GM18517 (cell line): ENCODE measurements around the gene DDN.

Source experiments
- ATAC-seq: cut with Tn5 transposase; IDR thresholded peaks from one replicate; pipeline ENCODE4 v1.9.1; 2021; ENCODE audit warnings: mild to moderate bottlenecking, moderate library complexity; ENCODE audit not compliant: unreplicated experiment

Gene DDN

DNA sequence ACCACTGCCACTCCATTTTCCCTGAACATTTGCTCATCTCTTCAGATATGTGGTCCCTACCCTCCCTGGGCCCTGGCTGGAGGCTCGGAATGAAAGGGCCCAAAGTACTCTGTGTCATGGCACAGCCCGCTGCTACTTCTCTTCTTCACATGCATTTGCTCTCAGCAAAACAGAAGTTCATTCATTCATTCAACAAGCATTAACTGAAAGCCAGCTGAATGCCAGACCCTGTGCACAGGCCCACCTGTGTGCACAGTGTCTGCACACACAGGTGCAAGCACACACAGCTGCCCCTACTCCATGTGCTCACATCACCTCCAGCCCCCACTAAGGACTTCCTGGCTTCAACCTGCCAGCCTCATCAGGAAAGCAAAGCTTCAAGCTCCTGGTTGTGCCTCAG lies 13.3 kb downstream of the DDN start:
- ATAC-seq: no peak

DNA sequence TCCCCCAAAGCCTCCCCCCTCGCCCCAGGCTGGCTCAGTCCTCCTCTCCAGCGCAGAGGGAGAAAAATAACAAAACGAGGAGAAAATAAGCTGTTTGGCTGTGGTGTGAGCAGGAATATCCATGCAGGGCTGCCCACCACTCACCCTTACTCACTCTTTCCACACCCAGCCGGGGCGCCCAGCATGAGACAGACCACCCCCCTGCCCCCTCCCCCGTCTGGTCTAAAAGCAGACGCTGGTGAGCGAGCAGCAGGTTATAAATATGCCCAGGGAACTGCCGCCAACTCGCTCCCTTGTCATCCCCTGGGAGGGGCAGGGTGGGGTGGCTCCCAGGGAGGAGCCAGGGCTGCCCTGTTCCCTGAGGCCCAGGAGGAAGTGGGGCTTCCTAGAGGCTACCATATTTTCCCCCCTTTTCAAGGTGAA lies 13.7 kb downstream of the DDN start:
- ATAC-seq: no peak

DNA sequence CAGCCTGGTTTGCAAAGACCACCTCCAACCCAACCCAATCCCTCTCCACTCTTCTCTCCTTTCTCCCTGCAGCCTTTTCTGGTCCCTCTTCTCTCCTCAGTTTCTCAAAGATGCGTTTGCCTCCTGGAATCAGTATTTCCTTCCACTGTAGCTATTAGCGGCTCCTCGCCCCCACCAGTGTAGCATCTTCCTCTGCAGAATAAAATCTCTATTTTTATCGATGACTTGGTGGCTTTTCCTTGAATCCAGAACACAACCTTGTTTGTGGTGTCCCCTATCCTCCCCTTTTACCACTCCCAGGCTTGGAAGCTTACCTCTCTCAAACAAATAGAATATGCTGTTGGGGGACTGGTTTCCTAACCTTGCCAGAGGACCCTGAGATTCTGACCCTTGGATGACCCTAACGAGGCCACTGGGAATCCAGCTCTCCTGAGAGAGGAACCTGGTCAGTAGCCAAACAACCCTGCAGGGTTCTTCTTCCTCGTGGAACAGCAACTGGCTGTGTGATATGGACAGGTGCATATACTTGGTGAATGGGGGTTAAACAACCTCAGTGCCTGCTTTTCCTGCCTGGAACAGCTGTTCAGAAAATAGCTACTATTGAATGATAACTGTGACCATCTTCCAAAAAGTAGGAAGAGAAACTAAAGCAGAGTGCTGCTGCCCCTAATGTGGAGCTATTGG lies 16.6 kb downstream of the DDN start:
- ATAC-seq: no peak

DNA sequence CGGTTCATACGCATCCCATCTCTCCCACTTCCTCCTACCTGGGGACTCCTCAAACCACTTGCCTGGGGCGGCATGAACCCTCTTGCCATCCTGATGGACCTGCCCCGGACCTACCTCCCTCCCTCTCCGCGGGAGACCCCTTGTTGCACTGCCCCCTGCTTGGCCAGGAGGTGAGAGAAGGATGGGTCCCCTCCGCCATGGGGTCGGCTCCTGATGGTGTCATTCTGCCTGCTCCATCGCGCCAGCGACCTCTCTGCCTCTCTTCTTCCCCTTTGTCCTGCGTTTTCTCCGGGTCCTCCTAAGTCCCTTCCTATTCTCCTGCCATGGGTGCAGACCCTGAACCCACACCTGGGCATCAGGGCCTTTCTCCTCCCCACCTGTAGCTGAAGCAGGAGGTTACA lies 17.4 kb downstream of the DDN start:
- ATAC-seq: no peak

DNA sequence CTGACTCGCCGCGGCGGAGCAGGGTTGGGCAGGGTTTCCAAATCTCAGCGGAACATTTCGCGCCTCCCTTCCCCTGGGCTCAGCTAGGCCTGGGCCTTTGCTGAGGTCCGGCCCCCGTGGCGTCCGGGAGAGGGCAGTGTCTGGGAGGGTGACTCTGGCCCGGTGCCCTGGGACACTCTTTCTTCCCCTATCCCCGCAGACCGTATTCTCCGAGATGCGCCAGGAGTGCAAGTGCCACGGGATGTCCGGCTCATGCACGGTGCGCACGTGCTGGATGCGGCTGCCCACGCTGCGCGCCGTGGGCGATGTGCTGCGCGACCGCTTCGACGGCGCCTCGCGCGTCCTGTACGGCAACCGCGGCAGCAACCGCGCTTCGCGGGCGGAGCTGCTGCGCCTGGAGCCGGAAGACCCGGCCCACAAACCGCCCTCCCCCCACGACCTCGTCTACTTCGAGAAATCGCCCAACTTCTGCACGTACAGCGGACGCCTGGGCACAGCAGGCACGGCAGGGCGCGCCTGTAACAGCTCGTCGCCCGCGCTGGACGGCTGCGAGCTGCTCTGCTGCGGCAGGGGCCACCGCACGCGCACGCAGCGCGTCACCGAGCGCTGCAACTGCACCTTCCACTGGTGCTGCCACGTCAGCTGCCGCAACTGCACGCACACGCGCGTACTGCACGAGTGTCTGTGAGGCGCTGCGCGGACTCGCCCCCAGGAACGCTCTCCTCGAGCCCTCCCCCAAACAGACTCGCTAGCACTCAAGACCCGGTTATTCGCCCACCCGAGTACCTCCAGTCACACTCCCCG lies 18.0 kb downstream of the DDN start:
- ATAC-seq: no peak

DNA sequence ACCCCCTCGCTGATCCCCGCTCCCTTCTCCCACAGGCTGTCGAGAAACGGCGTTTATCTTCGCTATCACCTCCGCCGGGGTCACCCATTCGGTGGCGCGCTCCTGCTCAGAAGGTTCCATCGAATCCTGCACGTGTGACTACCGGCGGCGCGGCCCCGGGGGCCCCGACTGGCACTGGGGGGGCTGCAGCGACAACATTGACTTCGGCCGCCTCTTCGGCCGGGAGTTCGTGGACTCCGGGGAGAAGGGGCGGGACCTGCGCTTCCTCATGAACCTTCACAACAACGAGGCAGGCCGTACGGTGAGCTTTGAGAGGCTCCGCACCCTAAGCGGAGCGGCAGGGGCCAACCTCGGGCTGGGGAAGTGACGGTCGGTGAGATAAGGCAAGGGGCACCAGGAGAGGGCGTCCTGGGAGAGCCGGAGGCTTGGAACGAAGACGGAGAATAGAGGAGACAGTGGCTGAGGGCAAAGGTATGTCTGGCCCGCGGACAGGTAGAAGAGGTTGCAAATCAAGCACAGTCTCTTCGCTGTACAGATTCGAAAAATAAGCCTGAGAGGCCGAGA lies 18.7 kb downstream of the DDN start:
- ATAC-seq: no peak

DNA sequence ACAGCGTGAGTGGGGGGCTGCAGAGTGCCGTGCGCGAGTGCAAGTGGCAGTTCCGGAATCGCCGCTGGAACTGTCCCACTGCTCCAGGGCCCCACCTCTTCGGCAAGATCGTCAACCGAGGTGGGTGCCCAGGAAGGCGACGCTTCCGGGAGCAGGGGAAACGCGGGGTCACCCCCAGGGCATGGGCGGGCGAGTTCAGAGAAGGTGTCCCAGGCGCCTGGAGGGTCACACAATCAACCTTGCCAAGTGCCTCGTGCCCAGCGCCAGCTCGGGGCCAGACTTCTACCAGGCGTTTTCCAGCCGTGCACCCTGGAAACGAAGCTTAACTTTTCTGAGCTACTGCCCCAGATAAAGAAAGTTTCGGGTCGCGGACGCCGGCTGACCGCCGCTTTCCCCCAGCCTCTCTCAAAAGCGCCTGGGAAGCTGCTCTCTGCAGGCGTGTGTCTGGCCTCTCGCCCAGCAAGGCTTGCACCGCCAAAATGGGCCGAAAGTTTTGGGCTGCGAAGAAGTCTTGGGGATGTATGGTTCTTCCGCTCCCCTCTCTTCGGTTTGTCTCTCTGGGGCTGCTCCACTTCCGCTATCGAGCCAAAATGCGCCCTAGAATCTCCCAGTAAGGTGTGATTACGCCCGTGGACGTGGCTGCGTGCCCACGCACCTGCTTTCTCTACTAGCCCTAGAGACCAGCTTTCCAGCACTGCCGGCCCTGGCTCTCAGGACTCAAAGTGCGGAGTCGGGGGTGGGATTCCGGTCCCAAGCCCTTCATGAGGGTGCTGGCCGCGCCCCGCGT lies 19.4 kb downstream of the DDN start:
- ATAC-seq: no peak

DNA sequence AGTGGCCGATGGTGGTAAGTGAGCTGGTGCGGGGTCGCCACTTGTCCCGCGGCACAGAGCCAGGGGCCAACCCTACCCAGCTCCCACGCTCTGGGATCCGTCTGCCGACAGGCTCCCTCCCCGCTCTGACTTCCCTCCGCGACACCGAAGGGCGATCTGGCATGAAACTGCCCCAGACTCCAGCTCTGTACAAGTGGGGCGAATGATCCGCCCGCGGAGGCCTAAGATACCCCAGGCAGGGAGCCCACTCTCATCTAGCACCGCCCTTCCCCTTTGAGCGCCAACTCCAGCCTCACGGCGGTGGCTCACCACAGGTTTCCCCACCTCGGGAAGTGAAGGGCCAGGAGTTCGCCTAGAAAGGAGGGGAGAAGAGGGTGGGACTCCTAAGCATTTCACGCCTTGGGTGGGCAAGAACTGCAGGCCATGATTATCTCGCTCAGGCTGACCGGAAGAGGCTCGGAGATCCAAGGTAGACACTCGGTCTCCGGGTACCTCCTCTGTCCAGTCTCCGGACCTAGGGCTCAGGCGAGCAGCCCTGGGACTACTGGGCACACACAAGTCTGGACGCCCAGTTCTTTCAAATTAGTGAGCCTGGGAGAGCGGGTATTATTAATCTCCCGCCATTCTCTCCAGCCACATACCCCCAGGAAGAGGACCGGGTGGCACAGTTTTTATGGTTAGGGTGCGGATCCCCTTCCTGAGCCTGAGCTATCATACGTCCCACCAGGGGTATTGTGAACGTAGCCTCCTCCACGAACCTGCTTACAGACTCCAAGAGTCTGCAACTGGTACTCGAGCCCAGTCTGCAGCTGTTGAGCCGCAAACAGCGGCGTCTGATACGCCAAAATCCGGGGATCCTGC lies 20.2 kb downstream of the DDN start:
- ATAC-seq: no peak

DNA sequence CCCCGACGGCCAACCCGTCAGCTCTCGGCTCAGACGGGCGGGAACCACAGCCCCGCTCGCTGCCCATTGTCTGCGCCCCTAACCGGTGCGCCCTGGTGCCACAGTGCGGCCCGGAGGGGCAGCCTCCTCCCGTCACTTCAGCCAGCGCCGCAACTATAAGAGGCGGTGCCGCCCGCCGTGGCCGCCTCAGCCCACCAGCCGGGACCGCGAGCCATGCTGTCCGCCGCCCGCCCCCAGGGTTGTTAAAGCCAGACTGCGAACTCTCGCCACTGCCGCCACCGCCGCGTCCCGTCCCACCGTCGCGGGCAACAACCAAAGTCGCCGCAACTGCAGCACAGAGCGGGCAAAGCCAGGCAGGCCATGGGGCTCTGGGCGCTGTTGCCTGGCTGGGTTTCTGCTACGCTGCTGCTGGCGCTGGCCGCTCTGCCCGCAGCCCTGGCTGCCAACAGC lies 20.9 kb downstream of the DDN start, which contains the start of gene WNT1:
Gene WNT1 (plus strand): TSS at position 32 of the 450 bp plus-strand sequence. CDS start 329 bp downstream, at position 361.
- ATAC-seq: no peak

DNA sequence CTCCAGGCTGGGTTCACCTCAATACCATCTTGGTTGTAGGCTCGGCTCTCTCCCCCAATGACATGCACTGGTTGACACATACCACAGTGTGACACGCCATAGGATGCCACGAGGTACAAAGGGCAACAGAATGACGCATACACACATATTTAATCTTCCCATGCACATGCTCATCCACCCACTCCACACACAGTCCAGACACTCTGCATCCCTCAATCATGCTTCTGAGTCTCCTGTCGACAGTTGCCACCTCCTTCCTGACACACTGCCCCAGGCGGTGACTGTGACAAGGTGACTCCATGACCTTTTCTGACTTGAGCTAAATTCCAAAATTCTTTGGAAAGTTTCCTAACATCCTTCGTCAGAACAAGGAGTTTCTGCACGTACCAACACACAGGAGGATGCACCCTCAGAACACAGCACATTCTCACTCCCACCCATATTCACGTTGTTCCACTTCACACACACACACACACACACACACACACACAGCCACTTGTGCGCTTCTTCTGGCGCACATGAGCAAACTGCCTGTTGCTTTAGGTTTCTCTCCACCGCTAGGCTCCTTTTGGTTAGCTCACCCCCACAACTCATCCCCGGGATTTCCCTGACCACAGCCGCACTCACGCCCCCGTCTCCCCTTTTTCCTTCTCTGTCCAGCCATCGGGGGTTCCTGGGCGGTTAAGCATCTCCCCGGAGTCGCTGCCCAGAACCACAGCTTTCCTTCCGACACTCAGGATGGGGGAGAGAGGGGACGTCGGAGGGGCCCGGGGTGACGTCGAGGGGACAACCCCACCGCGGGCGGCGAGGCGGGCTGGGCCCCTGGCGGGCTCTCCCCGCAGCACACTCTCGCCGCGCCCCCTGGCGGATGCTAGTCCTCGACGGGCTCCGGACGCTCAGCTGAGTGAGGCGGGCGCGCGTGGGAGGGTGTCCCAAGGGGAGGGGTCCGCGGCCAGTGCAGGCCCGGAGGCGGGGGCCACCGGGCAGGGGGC lies 21.6 kb downstream of the DDN start:
- no peak for ATAC-seq

DNA sequence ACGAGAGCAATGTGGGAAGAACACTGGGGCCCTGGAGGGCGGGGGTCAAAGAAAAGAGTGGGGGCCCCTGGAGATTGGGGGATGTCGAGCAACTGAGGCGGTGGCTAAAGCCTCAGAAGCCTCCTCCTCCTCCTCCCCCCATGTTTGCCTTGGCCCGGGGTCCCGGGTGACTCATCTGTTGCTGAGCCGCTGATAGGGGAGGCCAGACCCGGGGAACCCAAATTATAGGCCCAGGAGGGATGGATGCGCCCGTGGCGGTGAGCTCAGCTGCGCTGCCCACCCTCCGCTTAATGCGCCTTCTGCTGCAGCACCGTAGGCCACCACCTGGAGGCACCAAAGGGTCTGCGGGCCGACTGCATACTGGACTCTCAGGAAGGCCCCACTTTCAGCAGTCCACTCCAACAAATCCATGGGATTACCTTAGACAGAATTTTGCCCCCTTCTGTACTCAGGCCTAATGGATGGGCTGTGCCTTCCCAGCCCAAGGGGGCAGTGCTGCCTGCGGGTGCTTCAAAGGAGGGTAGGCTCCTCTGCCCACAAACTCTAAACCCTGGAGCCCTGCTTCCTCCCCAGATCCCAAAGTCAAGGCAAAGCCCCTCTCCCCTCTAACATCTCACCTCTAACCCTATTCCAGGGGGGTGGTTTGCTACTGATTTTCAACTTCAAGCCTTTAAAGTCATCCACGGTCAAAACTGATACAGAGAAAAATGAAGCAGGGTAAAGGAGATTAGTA lies 25.1 kb downstream of the DDN start:
- no peak for ATAC-seq

DNA sequence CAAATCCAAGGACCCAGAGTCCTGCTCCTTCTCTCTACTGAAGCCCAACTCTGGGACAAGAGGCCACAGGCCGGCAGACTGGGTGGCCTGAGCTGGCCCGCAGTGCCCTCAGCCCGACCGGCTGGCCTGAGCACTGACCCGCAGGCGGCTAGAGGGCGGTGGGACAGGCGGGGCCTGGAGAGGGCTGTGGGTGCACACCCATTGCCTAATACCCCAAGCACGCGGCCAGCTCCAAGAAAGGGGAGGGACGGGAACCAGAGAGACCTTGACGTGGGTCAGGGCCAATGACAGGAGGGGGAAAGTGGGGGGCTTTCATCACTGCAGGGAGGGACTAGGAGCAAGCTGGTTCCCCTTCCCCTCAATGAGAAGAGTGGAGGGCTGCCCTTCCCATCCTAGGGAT lies 25.6 kb downstream of the DDN start:
- ATAC-seq: no peak

DNA sequence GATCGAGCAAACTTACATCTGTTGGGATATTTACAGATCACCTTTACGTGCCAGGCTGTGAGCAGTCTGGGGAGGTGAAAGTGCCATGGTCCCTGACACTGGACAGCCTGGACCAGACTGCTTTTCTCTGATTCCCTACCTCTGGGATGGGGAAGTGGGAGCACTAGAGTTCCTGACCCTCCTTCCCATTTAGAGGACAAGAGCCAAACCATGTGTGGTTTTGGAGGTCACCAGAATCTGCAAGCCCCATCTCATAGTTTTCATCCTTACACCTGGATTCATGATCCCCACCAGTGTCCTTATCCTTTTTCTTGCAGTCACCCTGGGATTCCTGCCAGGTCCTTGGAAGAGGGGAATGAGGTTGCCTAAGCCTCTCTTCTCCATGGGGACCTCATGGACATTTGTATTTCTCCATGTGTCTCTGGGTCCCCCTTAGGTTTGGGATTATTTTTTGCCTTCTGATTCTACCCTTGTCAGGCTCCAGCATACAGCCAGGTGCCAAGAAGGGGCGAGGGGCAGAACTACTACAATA lies 26.2 kb downstream of the DDN start:
- ATAC-seq: no peak

DNA sequence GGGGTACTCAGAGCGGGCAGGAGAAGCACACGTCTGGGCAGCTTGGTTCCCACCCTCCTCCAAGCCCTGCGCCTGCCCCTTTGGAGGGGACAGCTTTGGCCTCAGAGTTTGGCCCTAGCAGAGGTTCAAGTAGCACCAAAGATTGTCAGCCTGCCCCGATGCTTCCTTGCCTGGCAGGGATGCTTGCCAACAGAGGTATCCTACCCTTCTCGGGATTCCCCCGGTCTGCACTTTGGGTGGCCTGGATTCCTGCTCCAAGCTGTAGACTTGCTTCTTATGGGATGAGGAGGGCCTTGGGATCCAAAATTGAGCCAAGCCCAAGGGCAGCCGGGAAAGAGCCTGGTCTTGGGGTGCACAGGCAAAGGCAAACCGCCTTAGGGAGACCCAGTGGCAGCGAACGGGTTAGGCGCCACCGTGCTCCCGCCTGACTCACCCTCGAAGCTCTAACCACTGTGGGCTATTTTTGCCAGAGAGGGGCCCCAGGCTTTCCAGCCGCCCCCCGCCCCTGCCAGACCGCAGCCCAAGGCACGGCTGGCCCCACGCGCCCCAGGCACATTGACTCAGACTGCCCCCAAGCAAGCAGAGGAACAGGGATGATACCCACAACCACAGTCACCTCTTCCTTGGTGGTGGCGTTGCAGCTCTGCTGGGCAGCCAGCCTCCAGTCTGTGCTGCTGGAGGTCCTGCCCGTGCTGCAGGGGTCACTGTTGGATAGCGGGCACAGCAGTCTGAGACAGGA lies 26.8 kb downstream of the DDN start:
- ATAC-seq: no peak

DNA sequence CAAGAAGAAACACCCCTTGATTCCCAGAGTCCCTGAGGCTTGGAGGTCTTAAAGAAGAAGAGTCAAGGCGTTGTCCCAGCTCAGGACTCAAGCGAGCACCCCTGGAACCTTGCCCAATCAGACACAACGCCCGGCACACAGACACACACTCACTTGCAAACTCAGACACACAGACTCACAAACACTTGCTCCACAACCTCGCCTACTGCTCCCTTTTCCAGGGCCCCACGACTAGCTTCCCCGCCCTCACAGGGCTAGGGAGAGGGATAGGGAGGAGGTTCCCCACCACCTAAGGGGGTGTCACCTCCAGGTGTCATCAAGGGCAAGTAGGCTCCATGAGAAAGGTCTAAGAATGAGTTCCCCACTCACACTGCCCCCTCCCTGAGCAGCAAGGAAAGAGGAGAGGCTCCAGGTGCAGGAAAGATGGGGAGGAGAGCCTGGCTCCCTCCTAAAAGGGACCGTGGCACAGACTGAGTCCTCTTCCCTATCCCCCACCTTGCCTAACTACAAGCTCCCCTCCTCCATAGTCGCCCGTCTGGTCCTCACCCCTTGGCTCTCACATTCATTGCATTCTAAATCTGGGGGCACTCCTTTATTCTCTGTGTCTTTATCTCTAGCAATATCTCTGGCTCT lies 28.4 kb downstream of the DDN start:
- no peak for ATAC-seq

DNA sequence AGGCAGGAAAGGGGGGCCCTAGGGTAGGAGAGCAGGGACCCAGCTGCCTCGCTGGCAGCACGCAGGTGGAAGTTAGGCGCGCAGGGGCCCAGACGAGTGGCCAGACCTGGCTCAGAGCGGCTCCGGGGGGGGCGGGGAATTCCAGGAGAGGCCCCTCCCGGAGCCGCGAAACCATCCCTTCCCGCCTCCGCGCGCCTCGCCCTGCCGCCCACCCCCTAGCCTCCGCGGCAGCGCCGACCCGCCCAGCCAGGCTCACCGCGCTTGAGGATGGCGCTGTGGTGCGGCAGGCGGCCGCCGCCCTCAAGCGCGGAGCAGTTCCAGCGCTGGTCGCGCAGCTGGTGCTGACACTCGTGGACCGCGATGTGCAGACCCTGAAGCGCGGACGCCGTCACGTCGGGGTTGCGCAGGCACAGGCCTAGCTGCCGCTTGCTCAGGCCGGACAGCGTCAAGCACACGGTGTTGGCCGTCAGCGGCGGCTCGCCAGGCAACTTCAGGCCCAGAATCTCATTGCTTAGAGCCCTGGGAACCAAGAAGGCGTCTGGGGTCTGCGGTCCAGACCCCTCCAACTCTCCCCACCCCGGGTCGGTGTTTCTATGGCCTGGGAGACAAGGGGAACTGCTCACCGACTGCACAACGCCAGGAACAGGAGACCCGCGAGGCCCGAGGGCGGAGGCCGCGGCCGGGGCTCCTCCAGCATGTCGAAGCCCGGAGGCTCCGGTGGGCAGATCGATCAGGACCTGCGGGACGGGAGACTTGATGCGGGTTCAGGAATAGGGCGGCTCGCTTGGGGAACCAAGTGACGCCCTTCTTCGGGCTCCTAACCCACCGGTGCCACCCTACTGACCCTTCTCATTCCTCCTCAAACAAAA lies 29.1 kb downstream of the DDN start:
- ATAC-seq: no peak
